Lower leg skin (tissue), 4 donors: ENCODE results near the gene TXN. TPM values are rescaled to one million over a fixed set of nuclear protein-coding genes. Genes with fewer than 3 reads are reported as not detected.

ENCODE experiments used
- total RNA-seq, 4 donors: library from RNA; depleted of rRNA; stranded (reverse); fragments of >200 nt; gene quantifications; one replicate each; pipeline ENCODE4 v1.1.0, GENCODE V29; 2016

The TXN gene
- total RNA-seq, 4 donors from 2014 or later: 122 to 170 (median 130) TPM

Other genes with a start within 250 kb of the TXN start
- gene C9orf152, start 48.3 kb downstream of the TXN start, total RNA-seq: 10 to 100 TPM in 2 of 4 donors, 1 to 10 TPM in 2; 4.1 to 15.7 (median 8.4) TPM
- gene TXNDC8, start 81.4 kb upstream of the TXN start, total RNA-seq: not detected